CD4-positive, alpha-beta T cell treated with Interleukin-2 at 100 ng/mL for 4 hours (primary cell): ENCODE measurements around the gene TNFRSF11A.

ENCODE experiments used
- DNase-seq: peaks from one replicate; pipeline ENCODE4 v3.0.0-alpha.2; 2020; ENCODE audit warnings: low spot score

TNFRSF11A gene

DNA sequence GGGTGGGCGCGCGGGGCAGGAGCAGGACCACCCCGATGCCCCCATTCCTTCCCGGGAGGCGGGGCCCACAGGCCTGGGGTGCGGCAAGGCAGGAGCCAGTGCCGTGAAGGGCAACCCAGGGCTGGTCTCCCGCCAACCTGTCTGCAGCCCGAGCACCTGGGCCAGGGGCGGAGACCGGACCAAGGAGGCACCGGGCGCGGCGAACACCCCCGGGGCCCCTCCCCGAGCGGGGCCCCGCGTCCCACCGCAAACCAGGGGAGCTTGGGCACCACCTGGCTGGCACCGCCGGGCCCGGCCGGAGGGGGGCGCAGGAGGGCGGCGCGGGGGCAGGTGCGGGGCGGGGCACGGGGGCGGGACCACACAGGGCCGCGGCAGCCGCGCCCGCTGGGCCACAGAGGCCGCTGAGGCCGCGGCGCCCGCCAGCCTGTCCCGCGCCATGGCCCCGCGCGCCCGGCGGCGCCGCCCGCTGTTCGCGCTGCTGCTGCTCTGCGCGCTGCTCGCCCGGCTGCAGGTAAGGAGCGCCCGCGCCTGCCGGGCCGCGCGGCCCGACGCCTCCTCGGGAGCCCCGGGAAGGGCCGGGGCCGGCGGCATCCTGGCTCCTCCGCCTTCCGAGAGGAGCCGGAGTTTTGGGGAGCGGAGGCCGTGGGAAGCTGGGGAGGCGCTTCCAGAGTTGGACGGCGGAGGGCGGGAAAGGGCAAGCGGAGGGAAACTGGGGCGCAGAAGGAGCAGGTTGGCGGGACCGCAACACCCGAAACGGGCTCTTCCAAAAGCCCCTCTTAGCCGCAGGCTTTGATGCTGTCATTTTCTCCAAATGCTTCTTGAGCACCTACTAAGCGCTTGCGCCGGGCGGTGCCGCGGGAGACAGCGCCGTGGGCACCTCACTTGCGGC is at the start of gene TNFRSF11A:
TNFRSF11A (plus strand) TSS at position 394 of the 889 bp plus-strand sequence; CDS start at position 437, 43 bp downstream.
- peak; percentile 45 for DNase-seq

DNA sequence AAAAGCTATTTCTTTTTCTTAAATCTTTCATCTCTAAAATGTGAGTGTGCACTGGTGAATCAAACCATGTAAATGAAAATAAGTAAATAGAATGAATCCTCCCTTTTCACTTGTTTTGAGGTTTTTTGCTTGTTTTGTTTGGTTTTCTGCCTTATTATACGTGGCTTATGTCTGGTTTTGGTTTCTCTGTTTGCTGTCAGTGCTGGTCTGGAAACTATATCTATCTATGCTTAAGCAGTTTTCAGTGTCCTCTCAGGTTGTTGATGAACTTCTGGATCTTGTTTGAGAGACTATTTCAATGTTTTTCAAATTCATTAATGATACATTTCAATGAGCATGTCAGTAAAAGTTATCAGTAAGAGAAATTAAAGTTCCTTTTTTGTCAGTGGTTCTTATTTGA is 48.1 kb upstream of the TNFRSF11A start:
- no peak for DNase-seq

DNA sequence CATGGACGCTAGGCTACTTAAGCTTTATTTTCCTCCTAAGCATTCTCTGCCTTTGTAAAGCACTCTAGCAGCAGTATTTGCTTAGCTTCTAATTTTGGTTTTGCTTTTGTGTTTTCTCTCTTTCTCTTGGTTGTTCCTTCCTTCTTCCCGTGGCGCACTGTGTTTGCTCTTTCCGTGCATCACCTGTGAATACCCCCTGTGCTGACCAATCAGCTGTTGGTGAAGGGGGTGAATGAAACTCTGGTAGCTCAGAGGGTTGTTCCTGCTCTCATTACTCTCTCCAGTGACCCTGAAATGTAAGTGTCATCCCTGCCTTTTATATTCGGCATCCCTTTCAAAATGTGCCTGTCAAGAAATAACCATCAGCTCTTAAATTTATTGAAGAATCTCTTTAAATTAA is 45.5 kb upstream of the TNFRSF11A start:
- DNase-seq: no peak

DNA sequence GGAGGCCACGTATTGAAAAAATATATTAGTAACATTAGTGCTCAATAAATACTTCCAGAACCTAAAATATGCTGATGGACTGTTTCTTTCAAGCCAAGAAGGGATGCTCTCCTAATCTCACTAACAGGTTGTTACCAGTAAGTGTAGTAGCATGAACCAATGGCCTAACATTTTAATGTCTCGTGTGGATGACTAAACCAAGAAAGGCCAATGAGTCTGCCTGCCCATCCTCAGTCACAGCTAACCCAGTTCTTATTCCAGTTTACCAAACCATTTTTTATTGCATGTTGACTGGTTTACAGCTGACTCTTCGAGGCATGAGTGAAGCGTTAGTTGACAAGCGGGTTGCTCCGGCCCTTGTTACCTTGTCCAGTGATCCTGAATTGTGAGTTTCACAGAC is 45.1 kb upstream of the TNFRSF11A start:
- DNase-seq: no peak

DNA sequence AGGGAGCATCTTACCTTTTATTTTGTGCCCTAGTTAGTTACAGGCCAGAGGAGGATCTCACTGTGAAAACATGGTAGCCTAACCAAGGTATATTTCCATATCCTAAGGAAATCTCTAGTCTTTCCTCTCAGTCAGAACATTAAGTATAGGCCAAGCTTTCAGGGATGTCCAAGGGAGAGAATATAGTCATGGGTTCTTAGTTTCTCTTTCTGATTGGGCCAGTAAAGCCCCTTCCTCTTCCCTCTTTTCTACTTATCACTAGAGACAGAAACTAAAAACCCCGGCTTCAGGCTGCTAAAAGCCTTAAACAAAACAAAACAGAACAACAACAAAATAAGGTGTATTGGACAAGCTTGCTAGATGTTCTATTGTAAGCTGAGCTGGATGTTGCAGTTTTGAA is 44.3 kb upstream of the TNFRSF11A start:
- no peak for DNase-seq

DNA sequence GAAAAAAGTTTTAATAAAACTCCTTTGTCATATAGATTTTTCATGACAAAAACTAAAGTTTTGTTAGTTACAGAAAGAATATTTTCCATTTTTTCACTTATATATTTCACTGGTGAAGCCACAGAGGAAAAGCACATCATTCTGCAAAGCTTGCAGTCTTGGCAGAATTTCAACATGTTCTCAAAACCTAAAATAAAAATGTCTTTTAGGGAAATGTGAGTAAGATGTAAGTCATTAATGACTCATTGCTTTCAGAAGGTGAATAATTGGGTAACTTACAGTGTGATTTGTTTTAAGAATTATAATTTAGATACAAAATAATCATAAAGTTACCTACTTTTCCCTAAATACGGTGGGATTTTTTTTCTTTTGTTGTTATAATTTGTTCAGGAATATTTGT is 43.4 kb upstream of the TNFRSF11A start:
- no peak for DNase-seq

DNA sequence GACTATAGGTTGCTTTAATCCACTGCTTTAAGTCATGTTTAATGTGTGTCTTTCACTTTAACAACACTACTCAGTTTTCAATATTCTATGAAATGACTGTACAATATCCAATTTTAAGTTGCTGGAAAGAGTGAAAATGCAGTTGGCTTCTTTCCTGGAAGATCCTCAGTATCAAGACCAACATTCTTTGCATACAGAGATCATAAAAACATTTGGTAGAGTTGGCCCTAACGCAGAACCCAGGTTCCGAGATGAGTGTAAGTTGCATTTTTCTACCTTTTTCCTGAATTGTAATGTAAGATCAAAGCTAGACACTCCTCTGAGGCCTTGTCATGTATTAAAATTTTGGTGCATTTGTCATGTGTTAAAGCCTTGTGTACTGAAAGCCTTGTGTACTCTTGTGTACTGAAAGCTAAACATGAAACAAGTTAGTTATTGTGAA is 42.9 kb upstream of the TNFRSF11A start:
- DNase-seq: no peak

DNA sequence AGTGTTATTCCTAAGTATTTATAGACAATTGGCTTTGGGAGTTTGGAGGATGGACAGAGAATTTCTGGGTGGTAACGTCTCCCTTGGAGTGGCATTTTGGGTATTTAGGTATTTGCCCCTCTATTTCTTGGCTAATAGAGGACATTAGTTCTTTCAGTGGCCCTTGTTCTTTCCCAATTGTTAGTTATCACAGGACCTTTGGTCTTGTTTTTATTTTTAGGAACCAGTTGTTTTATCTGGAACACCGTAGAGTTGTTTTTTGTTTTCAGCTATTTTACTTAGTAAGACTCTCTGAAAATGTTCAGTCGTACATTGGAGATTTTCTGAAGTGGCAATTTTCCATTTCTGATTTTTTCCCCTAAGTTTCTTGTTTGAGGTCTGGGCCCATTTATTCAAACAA is 40.5 kb upstream of the TNFRSF11A start:
- no peak for DNase-seq

DNA sequence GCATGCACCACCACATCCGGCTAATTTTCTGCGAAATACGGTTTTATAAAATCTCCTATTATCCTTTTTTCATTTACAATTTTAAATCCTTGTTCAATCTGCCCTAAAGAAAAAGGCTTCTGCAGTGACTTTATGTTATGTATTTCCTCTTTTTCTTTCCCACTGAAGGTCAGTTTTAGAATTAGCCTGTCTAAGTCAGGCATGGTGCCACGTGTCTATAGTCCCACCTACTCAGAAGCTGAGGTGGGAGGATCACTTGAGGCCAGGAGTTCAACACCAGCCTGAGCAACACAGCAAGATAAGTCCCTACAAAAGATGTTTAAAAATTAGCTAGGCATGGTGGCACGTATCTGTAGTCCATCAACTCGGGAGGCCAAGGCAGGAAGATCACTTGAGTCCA is 39.8 kb upstream of the TNFRSF11A start:
- DNase-seq: no peak

DNA sequence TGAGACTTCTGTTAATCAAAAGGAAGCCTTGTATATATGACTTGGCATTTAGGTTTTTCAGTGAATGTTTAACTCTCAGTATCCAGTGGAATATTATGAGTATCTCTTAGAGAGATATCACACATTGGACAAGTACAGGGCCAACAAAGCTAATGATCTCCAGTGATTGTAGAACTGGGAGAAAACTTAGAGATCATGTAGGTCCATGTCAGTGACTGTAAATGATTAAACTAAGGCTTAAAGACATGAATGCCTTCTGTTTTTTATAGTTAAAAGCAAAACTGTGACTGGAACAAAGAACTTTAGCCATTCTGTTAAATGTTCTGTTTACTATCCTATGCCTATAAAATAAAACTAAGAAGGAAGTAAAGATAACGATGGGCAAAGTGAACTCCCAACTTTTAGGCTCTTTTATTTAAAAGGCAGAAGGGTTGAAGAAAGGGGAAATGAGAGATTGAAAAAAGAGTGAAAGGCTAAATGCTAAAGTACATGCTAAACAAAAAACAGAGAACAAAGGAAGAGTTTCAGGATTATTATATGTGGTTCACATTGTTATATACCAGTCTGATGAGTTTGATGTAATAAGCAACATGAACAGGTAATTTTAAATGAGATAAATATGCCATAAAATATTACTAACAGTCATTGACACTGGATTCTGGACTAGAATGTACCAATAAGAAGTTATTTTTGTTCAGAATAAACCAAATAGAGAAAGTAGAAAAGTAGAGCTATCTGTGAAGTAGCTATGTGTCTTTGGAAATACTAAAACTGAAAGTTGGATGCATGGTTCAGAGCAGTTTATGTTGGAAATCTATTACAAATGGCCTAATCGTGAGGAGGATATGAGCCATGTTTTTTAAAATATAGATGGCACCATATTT is 37.1 kb upstream of the TNFRSF11A start:
- DNase-seq: no peak

DNA sequence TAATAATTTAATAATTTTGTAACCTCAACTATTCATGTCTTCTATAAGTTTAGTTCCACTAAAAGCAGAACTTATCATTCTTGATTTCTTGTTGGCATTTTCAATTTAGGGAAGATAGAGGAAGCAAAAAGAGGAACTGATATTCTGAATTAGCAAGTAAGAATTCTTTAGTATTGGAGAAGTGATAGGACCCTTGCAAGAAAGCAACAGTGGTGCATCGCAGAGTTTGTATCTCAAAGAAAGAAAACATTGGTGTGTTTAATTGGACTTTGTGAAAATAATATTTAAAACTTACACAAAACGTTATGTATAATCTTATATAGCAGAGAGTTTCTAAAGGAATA is 36.5 kb upstream of the TNFRSF11A start:
- DNase-seq: no peak

DNA sequence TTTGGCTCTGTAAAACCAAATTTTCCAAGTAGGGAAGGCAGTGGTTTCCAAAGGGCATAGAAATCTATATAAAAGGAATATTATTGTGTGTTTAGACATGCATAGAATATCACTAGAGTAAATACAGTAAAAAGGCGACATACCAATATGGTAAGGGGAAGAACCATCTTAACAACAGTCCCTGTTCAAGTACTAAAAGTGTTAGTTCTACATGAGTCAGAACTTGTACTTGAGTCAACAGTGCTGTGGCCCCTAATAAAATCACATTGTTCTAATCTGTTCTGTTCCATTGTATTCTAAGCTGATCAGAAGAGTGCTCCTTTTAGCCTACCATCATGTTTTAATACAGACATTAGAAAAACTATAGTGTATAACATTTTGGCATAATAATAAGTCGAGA is 36.1 kb upstream of the TNFRSF11A start:
- no peak for DNase-seq

DNA sequence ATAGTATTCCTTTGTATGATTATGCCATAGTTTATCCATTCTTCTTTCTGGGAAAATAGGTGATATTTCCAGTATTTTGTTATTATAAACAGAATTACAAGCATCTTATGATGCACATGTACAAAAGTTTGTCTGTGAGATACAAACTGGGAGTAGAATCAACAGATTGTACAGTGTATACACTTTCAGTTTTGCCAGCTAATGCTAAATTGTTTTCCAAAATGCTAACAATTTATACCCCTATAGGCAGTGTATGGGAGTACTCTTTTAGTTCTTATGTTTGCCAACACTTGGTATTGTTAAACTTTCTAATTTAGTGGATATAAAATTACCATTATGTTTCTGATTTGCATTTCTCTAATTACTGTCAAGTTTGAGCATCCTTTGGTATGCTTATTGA is 31.0 kb upstream of the TNFRSF11A start:
- DNase-seq: no peak

DNA sequence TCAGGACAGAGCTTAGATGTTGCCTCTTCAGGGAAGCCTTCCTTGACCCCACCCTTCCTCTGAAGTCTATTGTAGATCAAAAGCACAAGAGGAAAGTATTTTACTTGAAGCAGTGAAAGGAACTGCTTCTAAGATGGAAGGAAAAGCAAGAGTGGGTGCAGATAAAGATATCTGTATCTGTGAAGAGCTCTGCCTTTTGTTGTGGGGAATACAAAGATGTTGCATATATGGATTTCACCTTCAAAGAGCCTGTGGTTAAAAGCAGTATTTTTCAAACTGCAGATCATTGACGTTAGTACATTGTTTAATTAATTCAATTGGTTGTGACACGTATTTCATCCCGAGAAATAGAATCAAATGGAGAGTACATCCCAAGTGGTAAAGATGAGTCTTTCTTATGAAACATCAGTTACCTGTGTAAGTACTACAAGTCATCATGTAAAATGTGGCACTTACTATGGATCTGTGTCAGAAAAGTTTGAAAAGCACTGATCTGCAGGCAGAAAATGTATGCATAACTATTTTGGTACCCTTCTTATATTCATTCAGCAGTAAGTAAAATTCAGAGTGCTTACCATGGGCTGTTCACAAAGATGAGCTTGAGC is 24.6 kb upstream of the TNFRSF11A start:
- DNase-seq: no peak

DNA sequence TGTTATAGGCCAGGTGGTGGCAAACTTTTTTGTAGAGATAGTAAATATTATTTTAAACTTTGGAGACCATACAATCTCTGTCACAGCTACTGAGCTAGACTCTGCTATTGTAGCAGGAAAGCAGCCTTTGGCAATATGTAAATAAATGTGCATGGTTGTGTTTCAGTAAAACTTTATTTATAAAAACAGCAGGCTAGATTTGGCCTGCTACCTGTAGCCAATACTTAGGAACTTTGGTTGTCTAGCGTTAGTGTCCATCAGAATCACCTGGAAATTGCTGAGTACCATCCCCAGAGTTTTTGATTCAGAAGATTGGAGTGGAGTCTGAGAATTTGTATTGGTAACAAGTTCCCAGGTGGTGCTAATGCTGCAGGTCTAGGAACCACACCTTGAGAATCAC is 23.8 kb upstream of the TNFRSF11A start:
- no peak for DNase-seq

DNA sequence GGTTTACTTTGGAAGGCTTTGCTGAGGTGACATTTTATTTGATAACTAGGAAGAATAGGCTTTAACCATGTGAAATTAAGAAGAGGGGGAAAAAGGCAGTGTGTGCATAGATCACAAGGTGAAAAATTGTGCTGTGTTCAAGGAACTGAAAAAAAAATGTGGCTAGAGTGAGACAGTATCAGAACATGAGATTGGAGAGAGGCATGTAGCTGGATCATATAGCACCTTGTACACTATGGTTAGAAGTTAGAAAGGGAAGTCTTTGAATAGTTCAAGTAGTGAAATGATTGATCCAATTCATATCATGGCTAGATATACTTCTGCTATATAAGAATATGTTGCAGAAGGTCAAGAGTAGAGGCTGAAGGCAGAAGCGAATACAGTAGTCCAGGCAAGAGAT is 12.3 kb upstream of the TNFRSF11A start:
- no peak for DNase-seq

DNA sequence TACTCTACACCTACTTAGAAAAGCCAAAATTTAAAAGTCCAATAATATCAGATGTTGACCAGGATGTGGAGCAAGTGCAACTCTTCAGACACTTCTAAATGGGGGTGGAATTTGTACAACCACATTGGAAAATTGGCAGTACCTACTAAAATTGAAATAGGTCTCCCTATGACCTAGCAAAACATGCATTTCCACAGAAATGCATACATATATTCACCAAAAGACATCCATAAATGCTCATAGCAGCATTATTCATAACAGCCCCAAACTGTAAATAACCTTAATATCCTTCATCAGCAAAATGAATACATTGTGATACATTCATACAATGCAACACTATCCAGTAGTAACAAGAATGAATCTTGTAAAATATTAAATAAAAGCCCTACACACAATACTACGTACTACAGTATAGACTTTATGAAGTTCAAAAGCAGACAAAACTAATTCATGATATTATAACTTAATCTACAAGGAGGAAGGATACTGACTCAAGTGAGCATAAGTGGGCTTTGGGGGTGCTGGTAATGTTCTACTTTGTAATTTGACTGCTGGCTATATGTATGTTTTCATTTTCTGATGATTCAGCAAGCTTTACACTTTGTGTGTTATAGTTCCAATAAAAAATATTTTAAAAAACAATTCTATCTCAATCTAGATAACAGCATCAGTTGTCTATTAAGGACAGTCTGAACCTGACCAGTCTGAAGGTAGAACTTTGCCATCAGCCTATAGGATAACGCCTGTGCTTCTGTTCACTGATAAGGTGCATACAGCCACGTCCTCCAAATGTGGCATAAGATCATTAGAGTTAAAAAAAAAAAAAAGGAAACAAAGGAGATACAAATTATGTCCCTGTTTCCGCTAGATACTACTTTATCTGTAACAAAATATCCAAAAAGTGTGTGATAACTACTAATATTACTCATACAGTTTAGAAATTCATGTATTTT is 6.6 kb upstream of the TNFRSF11A start:
- DNase-seq: no peak

DNA sequence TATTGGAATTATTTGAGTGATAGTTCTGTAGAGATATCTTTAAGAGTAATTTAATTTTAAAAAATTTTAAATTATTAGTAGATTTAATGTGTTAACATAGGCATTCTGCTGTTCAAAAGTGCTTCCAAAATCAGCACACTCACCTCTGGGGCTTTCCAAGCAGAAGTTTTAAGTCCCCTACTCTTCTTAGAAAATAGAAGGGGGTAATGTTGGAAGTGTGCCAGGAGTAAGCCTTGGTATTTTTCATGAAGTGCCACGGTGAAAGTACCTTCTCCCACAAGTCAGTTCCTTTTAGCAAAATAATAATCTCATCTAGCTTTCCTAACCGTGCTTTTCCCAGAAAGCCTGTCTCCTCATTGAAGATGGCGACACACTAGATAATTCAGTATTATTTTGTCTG is 3.9 kb upstream of the TNFRSF11A start:
- no peak for DNase-seq

DNA sequence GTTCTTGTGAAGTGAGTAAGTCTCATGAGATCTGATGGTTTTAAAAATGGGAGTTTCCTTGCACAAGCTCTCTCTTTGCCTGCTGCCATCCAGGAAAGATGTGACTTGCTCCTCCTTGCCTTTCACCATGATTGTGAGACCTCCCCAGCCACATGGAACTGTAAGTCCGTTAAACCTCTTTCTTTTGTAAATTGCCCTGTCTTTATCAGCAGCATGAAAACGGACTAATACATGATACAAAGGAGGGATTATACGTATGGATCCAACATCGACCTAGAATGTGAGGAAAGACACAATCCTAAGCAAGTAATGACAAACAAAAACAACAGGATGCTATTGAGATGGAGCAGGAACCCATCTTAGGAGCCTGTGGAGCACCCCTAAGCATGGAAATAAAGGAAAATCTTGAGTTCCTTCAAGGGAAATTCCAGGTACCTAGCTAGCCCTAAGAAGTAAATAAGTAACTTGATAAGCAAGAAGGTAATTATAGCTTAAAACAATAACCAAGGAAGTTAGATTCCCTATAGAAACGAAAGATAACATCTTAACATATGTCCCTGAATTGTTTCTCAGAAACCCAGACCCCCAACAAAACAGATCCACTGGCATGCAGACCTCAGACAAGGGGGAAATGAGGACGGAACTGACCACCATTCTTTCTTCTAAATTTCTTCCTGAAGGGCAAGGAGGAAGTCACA is 1.5 kb upstream of the TNFRSF11A start:
- no peak for DNase-seq

DNA sequence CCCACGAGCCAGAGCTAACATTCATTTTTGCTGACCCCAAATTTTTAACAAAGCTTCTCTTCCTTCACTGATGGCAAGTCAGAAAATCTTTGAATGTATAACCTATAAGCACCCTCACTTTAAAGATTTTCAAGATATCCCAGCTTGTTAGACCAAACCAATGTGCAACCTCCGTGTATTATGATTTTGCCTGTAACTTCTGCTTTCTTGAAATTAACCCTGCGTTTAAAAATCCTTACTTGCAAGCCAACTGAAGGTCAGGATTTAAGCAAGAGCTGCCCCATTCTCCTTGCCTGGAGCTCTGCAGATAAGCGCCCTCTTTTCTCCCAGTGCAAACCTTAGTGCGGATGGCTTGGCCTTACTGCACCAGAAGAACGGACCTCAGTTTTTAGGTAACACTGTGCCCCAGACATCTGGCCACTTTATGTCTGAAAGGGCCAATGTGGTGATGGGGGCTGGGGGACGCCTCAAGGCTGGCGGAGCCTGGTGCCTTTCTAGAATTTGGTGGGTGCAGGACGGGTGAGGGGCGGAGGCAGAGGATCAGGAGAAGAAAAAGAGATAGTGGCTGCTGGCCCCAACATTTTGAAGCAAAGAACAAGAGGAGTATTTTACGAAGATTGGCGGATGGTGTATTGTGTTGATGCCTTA is 805 bp upstream of the TNFRSF11A start:
- no peak for DNase-seq
